OCI-LY1 (cell line): ENCODE data around the gene BAG3.
"Not testable (repeated sequence)": the region's sequence is repeated elsewhere in the genome, so short reads cannot be mapped to it uniquely, and the experiment has no call there.

Source experiments
- H2AFZ ChIP-seq: fragments of 200-600 bp; sonication (generic), shearing (Covaris generic); 2 replicates; pipeline ENCODE4 v1.6.0; 2014; ENCODE audit warnings: antibody characterized with exemption, mild to moderate bottlenecking, low read length
- H3F3A ChIP-seq: fragments of 200-600 bp; sonication (generic), shearing (Covaris generic); 2 replicates; pipeline ENCODE4 v1.6.0; 2014; ENCODE audit warnings: mild to moderate bottlenecking, antibody characterized with exemption, low read length, moderate library complexity; ENCODE audit not compliant: insufficient read depth
- H3K27ac ChIP-seq: fragments of 200-600 bp; sonication (generic); 2 replicates; pipeline ENCODE4 v1.5.1; 2014; ENCODE audit warnings: low read length, mixed run types, mild to moderate bottlenecking, low read depth; ENCODE audit not compliant: poor library complexity, severe bottlenecking
- H3K27me3 ChIP-seq: fragments of 200-600 bp; sonication (generic); 2 replicates; pipeline ENCODE4 v1.6.0; 2014; ENCODE audit warnings: antibody characterized with exemption, mild to moderate bottlenecking, low read length, moderate library complexity; ENCODE audit not compliant: insufficient read depth
- H3K36me3 ChIP-seq: fragments of 200-600 bp; sonication (generic); 2 replicates; pipeline ENCODE4 v1.6.1; 2014; ENCODE audit warnings: mild to moderate bottlenecking, antibody characterized with exemption, low read length, moderate library complexity, mixed read lengths; ENCODE audit not compliant: insufficient read depth
- H3K4me1 ChIP-seq: fragments of 200-600 bp; sonication (generic); 2 replicates; pipeline ENCODE4 v1.5.1; 2014; ENCODE audit warnings: mild to moderate bottlenecking, low read length, moderate library complexity; ENCODE audit not compliant: insufficient read depth, severe bottlenecking
- H3K4me2 ChIP-seq: fragments of 200-600 bp; sonication (generic), shearing (Covaris generic); 2 replicates; pipeline ENCODE4 v1.6.1; 2014; ENCODE audit warnings: low read length
- H3K4me3 ChIP-seq: fragments of 200-600 bp; sonication (generic); 2 replicates; pipeline ENCODE4 v1.5.1; 2014; ENCODE audit warnings: low read length, low read depth, mild to moderate bottlenecking, mixed read lengths; ENCODE audit not compliant: poor library complexity, severe bottlenecking
- H3K79me2 ChIP-seq: fragments of 200-600 bp; shearing (Covaris generic); 2 replicates; pipeline ENCODE4 v1.6.1; 2016; ENCODE audit warnings: mixed run types, low read length, mixed read lengths; ENCODE audit not compliant: insufficient read depth
- H3K9ac ChIP-seq: fragments of 200-600 bp; sonication (generic), shearing (Covaris generic); 2 replicates; pipeline ENCODE4 v1.6.1; 2014; ENCODE audit warnings: mild to moderate bottlenecking, low read length, mixed read lengths
- H3K9me2 ChIP-seq: fragments of 200-600 bp; sonication (generic), shearing (Covaris generic); 2 replicates; pipeline ENCODE4 v1.6.1; 2014; ENCODE audit warnings: low read depth, mild to moderate bottlenecking, low read length, mixed read lengths
- H3K9me3 ChIP-seq: fragments of 200-600 bp; shearing (Covaris generic); 2 replicates; pipeline ENCODE4 v1.6.1; 2014; ENCODE audit warnings: low read length, mixed read lengths
- H4K20me1 ChIP-seq: fragments of 200-600 bp; sonication (generic), shearing (Covaris generic); 2 replicates; pipeline ENCODE4 v1.6.0; 2016; ENCODE audit warnings: mild to moderate bottlenecking, low read length; ENCODE audit not compliant: insufficient read depth
- CTCF ChIP-seq: fragments of 200-600 bp; sonication (generic), shearing (Covaris generic); IDR thresholded peaks from 2 replicates; pipeline ENCODE4 v1.5.1; 2017; ENCODE audit warnings: mild to moderate bottlenecking, antibody characterized with exemption, low read length, moderate library complexity, mixed read lengths
- EZH2 ChIP-seq: fragments of 200-600 bp; sonication (generic), shearing (Covaris generic); IDR thresholded peaks from 2 replicates; pipeline ENCODE4 v1.8.0; 2017; ENCODE audit warnings: borderline replicate concordance, mixed run types, mild to moderate bottlenecking, antibody characterized with exemption, low read length, moderate library complexity, mixed read lengths

Gene BAG3

DNA sequence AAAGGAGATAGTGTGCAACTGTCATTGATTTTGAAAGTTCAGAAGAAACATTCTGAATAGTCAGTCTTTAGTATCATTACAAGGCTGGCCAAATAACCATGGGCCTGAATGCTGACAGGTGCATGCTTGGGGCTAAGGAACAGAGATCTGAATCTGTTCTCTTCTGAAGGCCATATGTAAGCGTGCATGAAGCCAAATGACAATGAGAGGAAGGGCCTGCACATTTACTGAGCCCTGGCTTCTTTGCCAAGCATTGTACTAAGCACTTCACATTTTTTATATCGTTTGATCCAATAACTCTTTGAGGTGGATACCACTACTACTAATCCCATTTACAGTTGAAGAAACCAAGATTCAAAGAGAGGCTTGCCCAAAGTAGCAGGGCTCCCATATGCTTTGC, 32.0 kb upstream of the BAG3 start:
- Histone ChIP-seq H3K36me3 (no peaks in the 10 kb centered on the region), H3F3A (no peaks in the 10 kb centered on the region), H3K9me3 (no peaks in the 10 kb centered on the region), H3K4me1 (peaks cover 3% of the 10 kb centered on the region), H2AFZ (no peak overlapping the region), H3K27me3 (no peaks in the 10 kb centered on the region), H3K4me3 (no peak overlapping the region), H3K79me2 (no peaks in the 10 kb centered on the region), H4K20me1 (no peaks in the 10 kb centered on the region), H3K9ac (no peak overlapping the region), H3K27ac (no peak overlapping the region), H3K4me2 (no peak overlapping the region), H3K9me2 (no peaks in the 10 kb centered on the region)
- TF ChIP-seq CTCF (no peak), EZH2 (no peak)

DNA sequence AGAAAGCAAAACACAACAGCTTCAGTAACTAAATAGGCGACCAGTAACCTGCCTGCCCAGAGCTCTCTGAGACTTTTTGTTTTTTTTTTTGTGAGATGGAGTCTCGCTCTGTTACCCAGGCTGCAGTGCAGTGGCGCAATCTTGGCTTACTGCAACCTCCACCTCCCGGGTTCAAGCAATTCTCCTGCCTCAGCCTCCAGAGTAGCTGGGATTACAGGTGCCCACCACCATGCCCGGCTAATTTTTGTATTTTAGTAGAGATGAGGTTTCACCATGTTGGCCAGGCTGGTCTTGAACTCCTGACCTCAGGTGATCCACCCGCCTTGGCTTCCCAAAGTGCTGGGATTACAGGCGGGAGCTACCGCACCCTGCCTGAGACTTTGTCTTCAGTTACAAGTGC, 31.4 kb upstream of the BAG3 start:
- not testable (repeated sequence) for H2AFZ ChIP-seq, H4K20me1 ChIP-seq, H3K4me3 ChIP-seq, H3K27me3 ChIP-seq, H3K79me2 ChIP-seq, H3K27ac ChIP-seq, H3K9ac ChIP-seq, H3K36me3 ChIP-seq, H3K4me1 ChIP-seq, H3K9me3 ChIP-seq, H3K4me2 ChIP-seq, H3K9me2 ChIP-seq, H3F3A ChIP-seq

- no peaks in the 10 kb centered on the region for H3K36me3 ChIP-seq
- no peaks in the 10 kb centered on the region for H3K9me3 ChIP-seq
- no peaks in the 10 kb centered on the region for H3F3A ChIP-seq
- H3K9me2 ChIP-seq, result no peaks in the 10 kb centered on the region
- H3K27me3 ChIP-seq, result no peaks in the 10 kb centered on the region
- no peak for TF ChIP-seq EZH2
- TF ChIP-seq CTCF, result no peak
- no peaks in the 10 kb centered on the region for H3K79me2 ChIP-seq
- no peaks in the 10 kb centered on the region for H4K20me1 ChIP-seq
- no peak overlapping the region for H2AFZ ChIP-seq
- H3K4me2 ChIP-seq, result no peak overlapping the region
- no peak overlapping the region for H3K27ac ChIP-seq
- H3K4me1 ChIP-seq, result peaks cover 3% of the 10 kb centered on the region
- no peak overlapping the region for H3K9ac ChIP-seq
- H3K4me3 ChIP-seq, result no peak overlapping the region
Observed at GRCh38 chr10:119620241-119621077, 30.7 kb upstream of the BAG3 start.

DNA sequence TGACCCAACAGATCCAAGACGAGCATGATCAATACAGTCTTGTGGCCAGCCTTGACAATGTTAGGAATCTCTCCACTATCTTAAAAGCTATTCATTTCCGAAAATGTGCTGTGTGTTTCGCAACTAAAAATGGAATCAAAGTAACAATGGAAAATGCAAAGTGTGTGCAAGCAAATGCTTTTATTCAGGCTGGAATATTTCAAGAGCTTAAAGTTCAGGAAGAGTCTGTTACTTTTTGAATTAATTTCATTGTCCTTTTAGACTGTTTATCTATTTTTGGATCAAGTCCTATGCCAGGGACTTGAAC, 30.1 kb upstream of the BAG3 start:
- H4K20me1 ChIP-seq, result no peaks in the 10 kb centered on the region
- no peaks in the 10 kb centered on the region for H3F3A ChIP-seq
- H3K79me2 ChIP-seq, result no peaks in the 10 kb centered on the region
- no peak overlapping the region for H3K9ac ChIP-seq
- no peaks in the 10 kb centered on the region for H3K36me3 ChIP-seq
- H3K27me3 ChIP-seq, result no peaks in the 10 kb centered on the region
- no peak for TF ChIP-seq CTCF
- TF ChIP-seq EZH2, result no peak
- H3K4me2 ChIP-seq, result no peak overlapping the region
- no peak overlapping the region for H3K27ac ChIP-seq
- H3K9me3 ChIP-seq, result no peaks in the 10 kb centered on the region
- no peaks in the 10 kb centered on the region for H3K9me2 ChIP-seq
- H3K4me1 ChIP-seq, result peaks cover 3% of the 10 kb centered on the region
- no peak overlapping the region for H3K4me3 ChIP-seq
- H2AFZ ChIP-seq, result no peak overlapping the region
